MCF 10A (cell line): ENCODE measurements around the gene TUBA4A. TPM values are rescaled to one million over a fixed set of nuclear protein-coding genes. Genes with fewer than 3 reads are reported as not detected.

Experiments used
- BruUV-seq: library from RNA; stranded (reverse); fragments of 400-500 nt; replicated peaks from 2 replicates; lab custom pipeline; 2021; lab: Mats Ljungman, UMichigan
- CTCF ChIA-PET: fragments of 300-600 bp; sonication (Branson Sonifier 250); formaldehyde crosslinking; extraction: SDS; loops from one replicate; lab custom pipeline; 2021; ENCODE audit warnings: antibody characterized with exemption, inconsistent platforms; lab: Yijun Ruan, JAX
- POLR2A ChIA-PET: fragments of 300-600, 350-650 bp; sonication (Branson Sonifier 250); formaldehyde crosslinking; extraction: SDS; loops from one replicate; lab custom pipeline; 2020; ENCODE audit warnings: antibody characterized with exemption, inconsistent platforms; lab: Yijun Ruan, JAX
- DNase-seq: peaks from one replicate; pipeline ENCODE4 v3.0.0-alpha.2; 2018; ENCODE audit not compliant: unreplicated experiment
- H3K27ac Mint-ChIP-seq: one replicate; pipeline ENCODE4 v1.8.0; 2022; ENCODE audit warnings: mild to moderate bottlenecking, low read depth, mixed read lengths; ENCODE audit not compliant: unreplicated experiment
- H3K27me3 Mint-ChIP-seq: one replicate; pipeline ENCODE4 v1.8.0; 2022; ENCODE audit warnings: mixed read lengths; ENCODE audit not compliant: insufficient read depth, unreplicated experiment
- H3K36me3 Mint-ChIP-seq: one replicate; pipeline ENCODE4 v1.8.0; 2022; ENCODE audit warnings: mild to moderate bottlenecking, moderate library complexity, mixed read lengths; ENCODE audit not compliant: insufficient read depth, unreplicated experiment
- H3K4me1 Mint-ChIP-seq: one replicate; pipeline ENCODE4 v1.8.0; 2022; ENCODE audit warnings: mixed read lengths; ENCODE audit not compliant: insufficient read depth, unreplicated experiment
- H3K4me3 Mint-ChIP-seq: one replicate; pipeline ENCODE4 v1.8.0; 2022; ENCODE audit warnings: mild to moderate bottlenecking, moderate library complexity, mixed read lengths; ENCODE audit not compliant: unreplicated experiment
- H3K9me3 Mint-ChIP-seq: one replicate; pipeline ENCODE4 v1.8.0; 2022; ENCODE audit warnings: mixed read lengths; ENCODE audit not compliant: unreplicated experiment
- intact Hi-C: fragments of 100-400 bp; cut with micrococcal nuclease; formaldehyde crosslinking; loops from 2 replicates; pipeline ENCODE4 v1.14.1; 2022
- total RNA-seq: library from RNA; stranded (reverse); gene quantifications from 2 replicates; pipeline ENCODE4 v1.2.3, GENCODE V29; 2022
- TF ChIP-seq, protein P1 (sequence below): fragments of 200-600 bp; IDR thresholded peaks from one replicate; pipeline ENCODE4 v1.8.0; 2022; ENCODE audit warnings: antibody characterized with exemption, mild to moderate bottlenecking; ENCODE audit not compliant: unreplicated experiment

Gene TUBA4A
- total RNA-seq, 1 experiment from 2014 or later: 80.5 TPM

DNA sequence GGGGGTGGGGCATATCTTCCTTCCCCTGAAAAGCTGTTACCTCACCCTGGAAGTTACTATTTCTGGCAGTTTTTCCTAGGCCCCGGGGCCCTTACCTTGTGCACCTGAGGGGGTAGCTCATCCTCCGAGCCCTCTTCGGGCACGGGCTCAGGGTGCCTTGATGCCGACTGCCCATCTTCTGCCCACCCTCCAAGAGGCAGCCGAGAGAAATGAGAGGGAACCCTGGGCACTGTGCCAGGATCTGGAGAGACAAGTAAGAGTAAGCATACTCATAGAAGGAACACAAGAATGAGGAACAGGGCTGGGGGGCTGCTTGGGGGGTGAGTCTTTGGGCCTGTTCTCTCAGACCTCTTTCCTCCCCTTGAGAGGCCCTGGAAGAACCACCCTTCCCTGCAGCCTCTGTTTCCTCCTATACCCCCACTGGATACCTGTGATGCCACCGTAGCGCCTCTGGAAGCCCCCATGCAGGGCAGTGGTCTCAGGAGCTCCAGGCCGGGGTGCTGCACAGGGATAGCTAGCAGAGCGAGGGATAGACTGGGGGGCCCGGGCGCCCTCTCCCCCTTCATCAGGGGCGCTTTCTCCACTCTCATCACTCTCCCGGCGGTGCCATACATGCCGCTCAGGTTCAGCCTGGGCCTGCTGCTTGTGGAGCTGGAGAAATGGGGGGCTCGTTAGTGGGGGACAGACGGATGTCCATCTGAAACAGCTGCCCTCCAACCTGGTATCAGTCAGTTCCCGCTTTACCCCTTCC is 32.9 kb downstream of the TUBA4A start:
- Mint-ChIP-seq H3K27ac (no peak overlapping the region), H3K4me3 (no peak overlapping the region), H3K4me1 (no peaks in the 10 kb centered on the region), H3K9me3 (no peaks in the 10 kb centered on the region), H3K27me3 (no peaks in the 10 kb centered on the region), H3K36me3 (peaks cover 43% of the 10 kb centered on the region)
- no peak for DNase-seq
- no TSS peak for BruUV-seq
- TF ChIP-seq, protein P1, sequence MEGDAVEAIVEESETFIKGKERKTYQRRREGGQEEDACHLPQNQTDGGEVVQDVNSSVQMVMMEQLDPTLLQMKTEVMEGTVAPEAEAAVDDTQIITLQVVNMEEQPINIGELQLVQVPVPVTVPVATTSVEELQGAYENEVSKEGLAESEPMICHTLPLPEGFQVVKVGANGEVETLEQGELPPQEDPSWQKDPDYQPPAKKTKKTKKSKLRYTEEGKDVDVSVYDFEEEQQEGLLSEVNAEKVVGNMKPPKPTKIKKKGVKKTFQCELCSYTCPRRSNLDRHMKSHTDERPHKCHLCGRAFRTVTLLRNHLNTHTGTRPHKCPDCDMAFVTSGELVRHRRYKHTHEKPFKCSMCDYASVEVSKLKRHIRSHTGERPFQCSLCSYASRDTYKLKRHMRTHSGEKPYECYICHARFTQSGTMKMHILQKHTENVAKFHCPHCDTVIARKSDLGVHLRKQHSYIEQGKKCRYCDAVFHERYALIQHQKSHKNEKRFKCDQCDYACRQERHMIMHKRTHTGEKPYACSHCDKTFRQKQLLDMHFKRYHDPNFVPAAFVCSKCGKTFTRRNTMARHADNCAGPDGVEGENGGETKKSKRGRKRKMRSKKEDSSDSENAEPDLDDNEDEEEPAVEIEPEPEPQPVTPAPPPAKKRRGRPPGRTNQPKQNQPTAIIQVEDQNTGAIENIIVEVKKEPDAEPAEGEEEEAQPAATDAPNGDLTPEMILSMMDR: no peak
- CTCF ChIA-PET: interaction anchor here (0.7 to 2.9 kb wide), 6 partner anchors 24 to 74 kb away, joined by 3 to 17 read pairs (median 3); partner anchors contain the start of genes GLB1L and STK16
- POLR2A ChIA-PET: interaction anchor here (1.2 to 6.3 kb wide), 4 partner anchors 8 to 44 kb away, joined by 3 to 127 read pairs (median 54); partner anchors contain the start of genes ANKZF1, ATG9A, CNPPD1 and GLB1L
- intact Hi-C loops: no loop called here

DNA sequence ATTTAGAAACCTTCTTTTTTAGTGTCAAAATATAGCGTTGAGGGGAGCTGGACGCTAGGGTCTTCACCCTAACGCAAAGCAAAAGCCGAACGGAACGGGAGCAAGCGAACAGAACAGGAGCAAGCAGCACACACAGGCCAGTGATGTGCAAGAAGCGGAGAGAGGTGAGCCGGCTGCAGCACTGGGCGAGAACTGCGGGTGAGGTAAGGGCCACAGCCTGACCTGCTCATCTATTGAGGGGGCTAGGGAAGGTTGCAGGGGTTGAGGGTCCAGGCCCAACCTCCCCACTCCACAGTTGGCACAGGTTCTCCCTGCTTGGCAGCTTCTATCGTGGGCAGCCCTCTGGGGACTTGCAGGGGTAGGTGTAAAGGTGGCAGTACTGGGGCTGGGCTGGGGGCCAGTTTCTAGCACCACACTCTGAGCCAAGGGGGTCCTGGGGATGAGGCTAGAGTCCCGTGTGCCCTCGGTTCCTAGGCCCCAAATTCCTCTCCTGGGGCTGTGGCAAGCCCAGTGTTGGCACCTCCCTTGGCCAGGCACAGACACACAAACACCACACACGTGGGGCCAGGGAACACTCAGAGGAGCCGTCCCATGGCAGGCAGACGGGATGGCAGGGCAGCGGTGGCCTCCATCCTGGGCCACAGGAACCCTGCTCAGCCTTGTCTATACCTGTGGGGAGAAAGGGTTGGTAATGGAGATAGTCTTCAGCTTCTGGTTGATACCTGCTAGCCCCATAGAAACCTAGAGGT is 33.8 kb downstream of the TUBA4A start:
- Mint-ChIP-seq H3K4me3 (no peak overlapping the region), H3K27ac (no peak overlapping the region), H3K27me3 (no peaks in the 10 kb centered on the region), H3K4me1 (no peaks in the 10 kb centered on the region), H3K9me3 (no peaks in the 10 kb centered on the region), H3K36me3 (peaks cover 38% of the 10 kb centered on the region)
- TF ChIP-seq, protein P1: no peak
- intact Hi-C loops: loop anchor here (2.0 kb wide), 2 partner anchors 33 to 79 kb away; partner anchors contain the start of genes TUBA4A and TUBA4B
- ChIA-PET CTCF (interaction anchor here (0.7 to 5.2 kb wide), 8 partner anchors 23 to 78 kb away, joined by 3 to 24 read pairs (median 3); partner anchors contain the start of genes GLB1L and STK16), POLR2A (interaction anchor here (1.2 to 6.3 kb wide), 6 partner anchors 9 to 59 kb away, joined by 3 to 127 read pairs (median 54); partner anchors contain the start of genes ANKZF1, ATG9A, CNPPD1 and DNAJB2)
- no TSS peak for BruUV-seq
- no peak for DNase-seq

DNA sequence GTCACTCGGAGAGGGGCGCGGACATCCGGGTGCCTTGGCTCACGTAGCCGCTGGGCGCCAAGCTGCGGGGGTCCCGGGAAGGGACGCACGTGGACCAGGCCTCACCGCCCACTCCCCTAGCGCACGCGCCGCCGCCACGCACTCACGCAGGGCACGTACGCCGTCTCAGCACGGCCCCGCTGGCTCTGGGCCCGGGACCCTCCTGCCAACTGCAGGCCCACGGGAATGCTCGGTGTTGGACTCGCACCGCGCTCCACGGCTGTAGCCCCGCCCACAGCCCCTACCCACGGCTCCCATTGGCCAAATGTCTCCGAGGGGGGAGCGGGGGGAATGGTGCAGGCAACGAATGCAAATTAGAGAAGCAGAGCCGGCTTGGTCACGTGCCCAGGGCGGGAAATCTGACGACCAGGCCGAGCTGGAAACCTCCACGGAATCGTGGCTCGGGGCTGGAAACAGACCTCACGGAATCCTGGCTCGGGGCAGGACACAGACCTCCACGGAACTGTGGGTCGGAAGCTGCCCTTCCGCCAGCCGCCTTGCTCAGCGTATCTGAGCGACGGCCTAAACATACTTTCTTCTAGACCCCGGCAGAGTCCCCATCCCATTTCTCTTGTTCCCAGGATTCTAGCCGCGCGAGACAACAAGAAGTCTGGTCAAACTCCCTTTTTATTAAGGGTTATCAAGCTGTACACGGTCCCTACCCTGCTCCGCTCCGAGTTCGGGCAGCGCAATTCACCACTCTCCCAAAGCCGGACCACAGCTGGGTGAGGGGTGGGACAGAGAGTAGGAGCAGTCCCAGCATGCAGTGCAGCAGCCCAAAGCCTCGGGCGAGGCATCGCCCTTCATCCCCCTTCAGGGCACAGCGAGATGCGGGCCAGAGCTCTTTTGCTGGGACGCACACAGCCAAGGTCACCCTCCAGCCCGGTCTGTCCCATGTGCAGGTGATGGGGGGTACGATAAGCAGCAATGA is 34.7 kb downstream of the TUBA4A start, which contains the start of gene ABCB6:
TSS of gene ABCB6 (minus strand) at position 227 of the 970 bp plus-strand sequence. CDS start 285 bp downstream, outside the sequence.
- H3K9me3 Mint-ChIP-seq: no peaks in the 10 kb centered on the region
- H3K27me3 Mint-ChIP-seq: no peaks in the 10 kb centered on the region
- POLR2A ChIA-PET: interaction anchor here (0.8 to 6.3 kb wide), 14 partner anchors 9 to 68 kb away, joined by 3 to 127 read pairs (median 6); partner anchors contain the start of genes ANKZF1, ATG9A, CNPPD1 and DNAJB2
- peaks cover 40% of the 10 kb centered on the region for H3K36me3 Mint-ChIP-seq
- BruUV-seq: no TSS peak
- intact Hi-C loops: loop anchor here (2.0 kb wide), 2 partner anchors 34 to 80 kb away; partner anchors contain the start of genes TUBA4A and TUBA4B
- H3K4me3 Mint-ChIP-seq: peak within 1 kb of the TSS; percentile 82
- H3K27ac Mint-ChIP-seq: peak within 1 kb of the TSS; percentile 83
- TF ChIP-seq, protein P1: no peak
- peak; percentile 91 for DNase-seq
- H3K4me1 Mint-ChIP-seq: no peaks in the 10 kb centered on the region
- CTCF ChIA-PET: interaction anchor here (0.7 to 5.2 kb wide), 9 partner anchors 8 to 80 kb away, joined by 3 to 24 read pairs (median 3); partner anchors contain the start of gene TUBA4B
